ENCODE measurements around the gene RTP5. TPM values are rescaled to one million over a fixed set of nuclear protein-coding genes. Genes with fewer than 3 reads are reported as not detected.

RTP5 gene
- total RNA-seq, 1 donor from 2014 or later: not detected

DNA sequence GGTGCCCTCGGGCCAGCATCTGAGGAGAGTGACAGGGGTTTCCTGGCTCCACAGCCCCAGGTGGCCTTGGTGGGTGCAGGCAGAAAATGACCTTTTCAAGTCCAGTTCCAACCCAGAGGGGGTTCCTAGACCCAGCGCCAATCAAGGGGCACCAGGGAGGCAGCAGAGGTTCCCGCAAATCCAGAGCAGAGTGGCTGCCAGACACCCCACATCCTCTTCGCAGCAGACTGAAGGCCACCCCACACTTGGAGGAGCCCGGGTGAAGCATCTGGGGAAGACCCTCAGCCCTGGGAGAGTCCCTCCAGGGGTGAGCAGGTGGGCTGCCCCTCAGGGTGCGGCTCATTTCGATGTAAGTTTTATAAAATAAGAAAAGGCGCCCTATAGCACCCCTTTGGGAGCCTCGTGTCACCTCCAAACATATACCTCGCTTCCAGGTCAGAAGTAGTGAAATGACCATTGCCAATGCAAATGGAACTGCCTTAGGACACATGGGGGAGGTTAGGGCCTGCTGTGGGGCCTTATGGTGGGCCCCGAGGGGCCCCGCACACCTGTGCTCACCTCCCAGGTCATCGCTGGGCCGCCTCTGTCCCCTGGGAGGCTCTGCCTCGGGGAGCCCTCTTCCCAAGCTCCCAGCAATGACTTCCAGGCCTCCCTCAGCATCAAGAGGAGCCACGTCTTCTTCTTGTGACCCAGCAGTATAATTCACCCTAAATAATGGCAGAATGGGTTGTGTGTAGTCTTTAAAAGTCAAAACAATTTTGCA lies 11.0 kb downstream of the RTP5 start:
- peaks cover 9% of the 10 kb centered on the region for H3K27me3 Mint-ChIP-seq (ENCODE audit: unreplicated experiment)
- peaks cover 12% of the 10 kb centered on the region for H3K9me3 Mint-ChIP-seq (ENCODE audit: unreplicated experiment)
- peaks cover 21% of the 10 kb centered on the region for H3K4me1 Mint-ChIP-seq (ENCODE audit: low read depth, unreplicated experiment)
- peak overlapping the region; percentile 89 for H3K4me3 Mint-ChIP-seq (ENCODE audit: unreplicated experiment)
- H3K27ac Mint-ChIP-seq (ENCODE audit: unreplicated experiment): peak overlapping the region; percentile 48
- TF ChIP-seq, protein P1, sequence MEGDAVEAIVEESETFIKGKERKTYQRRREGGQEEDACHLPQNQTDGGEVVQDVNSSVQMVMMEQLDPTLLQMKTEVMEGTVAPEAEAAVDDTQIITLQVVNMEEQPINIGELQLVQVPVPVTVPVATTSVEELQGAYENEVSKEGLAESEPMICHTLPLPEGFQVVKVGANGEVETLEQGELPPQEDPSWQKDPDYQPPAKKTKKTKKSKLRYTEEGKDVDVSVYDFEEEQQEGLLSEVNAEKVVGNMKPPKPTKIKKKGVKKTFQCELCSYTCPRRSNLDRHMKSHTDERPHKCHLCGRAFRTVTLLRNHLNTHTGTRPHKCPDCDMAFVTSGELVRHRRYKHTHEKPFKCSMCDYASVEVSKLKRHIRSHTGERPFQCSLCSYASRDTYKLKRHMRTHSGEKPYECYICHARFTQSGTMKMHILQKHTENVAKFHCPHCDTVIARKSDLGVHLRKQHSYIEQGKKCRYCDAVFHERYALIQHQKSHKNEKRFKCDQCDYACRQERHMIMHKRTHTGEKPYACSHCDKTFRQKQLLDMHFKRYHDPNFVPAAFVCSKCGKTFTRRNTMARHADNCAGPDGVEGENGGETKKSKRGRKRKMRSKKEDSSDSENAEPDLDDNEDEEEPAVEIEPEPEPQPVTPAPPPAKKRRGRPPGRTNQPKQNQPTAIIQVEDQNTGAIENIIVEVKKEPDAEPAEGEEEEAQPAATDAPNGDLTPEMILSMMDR (IDR thresholded peaks at IDR 0.05; ENCODE audit: partially characterized antibody, unreplicated experiment): no peak
- H3K36me3 Mint-ChIP-seq (ENCODE audit: unreplicated experiment): no peaks in the 10 kb centered on the region
- DNase-seq: no peak

DNA sequence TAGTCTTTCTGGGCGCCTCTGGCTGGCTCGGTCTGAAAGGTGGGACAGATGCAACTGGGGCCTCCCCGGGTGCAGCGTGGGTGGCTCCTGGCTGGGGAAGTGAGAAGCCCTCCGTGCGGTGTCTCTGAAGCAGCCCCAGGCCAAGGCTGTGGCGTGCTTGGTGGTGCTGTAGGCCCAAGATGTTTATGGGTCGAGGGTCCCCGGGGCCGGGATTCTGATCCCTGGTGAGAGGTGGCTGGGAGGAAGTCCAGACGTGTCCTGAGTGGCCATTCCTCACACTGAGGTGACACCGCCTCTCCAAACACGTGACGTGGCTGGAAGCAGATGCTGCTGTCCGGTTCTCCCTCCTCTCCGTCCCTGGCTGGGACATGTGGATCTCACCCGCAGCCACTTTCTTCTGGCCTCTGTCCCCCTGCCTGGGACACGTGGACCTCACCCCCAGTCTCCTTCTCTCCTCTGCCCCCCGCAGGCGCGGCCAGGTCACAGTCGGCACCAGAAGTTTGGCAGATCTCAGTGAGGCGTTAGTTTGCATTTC lies 12.6 kb downstream of the RTP5 start:
- Mint-ChIP-seq H3K27ac (ENCODE audit: unreplicated experiment) (peak overlapping the region; percentile 57), H3K27me3 (ENCODE audit: unreplicated experiment) (peaks cover 13% of the 10 kb centered on the region), H3K4me3 (ENCODE audit: unreplicated experiment) (peak overlapping the region; percentile 67), H3K36me3 (ENCODE audit: unreplicated experiment) (no peaks in the 10 kb centered on the region), H3K4me1 (ENCODE audit: low read depth, unreplicated experiment) (peaks cover 35% of the 10 kb centered on the region), H3K9me3 (ENCODE audit: unreplicated experiment) (peaks cover 14% of the 10 kb centered on the region)
- no peak for DNase-seq
- TF ChIP-seq, protein P1 (IDR thresholded peaks at IDR 0.05; ENCODE audit: partially characterized antibody, unreplicated experiment): peak; percentile 14

DNA sequence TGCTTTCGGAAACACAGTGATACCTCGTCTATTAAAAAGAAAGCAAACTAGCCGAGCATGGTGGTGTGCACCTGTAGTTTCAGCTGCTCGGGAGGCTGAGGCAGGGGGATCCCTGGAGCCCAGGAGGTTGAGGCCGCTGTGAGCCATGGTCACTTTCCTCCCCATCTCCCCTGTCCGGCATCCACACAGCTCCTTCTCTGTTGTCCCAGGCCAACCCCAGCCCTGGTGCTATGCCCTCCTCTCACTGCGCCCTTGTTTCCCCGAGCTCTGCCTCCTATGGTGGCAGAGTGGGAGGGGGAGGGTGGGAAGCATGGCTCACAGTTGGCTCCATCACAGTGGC lies 15.4 kb downstream of the RTP5 start:
- Mint-ChIP-seq H3K4me3 (ENCODE audit: unreplicated experiment) (no peak overlapping the region), H3K36me3 (ENCODE audit: unreplicated experiment) (peaks cover 17% of the 10 kb centered on the region), H3K9me3 (ENCODE audit: unreplicated experiment) (peaks cover 16% of the 10 kb centered on the region), H3K27ac (ENCODE audit: unreplicated experiment) (peak overlapping the region; percentile 96), H3K27me3 (ENCODE audit: unreplicated experiment) (peaks cover 15% of the 10 kb centered on the region), H3K4me1 (ENCODE audit: low read depth, unreplicated experiment) (peaks cover 38% of the 10 kb centered on the region)
- TF ChIP-seq, protein P1 (IDR thresholded peaks at IDR 0.05; ENCODE audit: partially characterized antibody, unreplicated experiment): no peak
- DNase-seq: no peak

DNA sequence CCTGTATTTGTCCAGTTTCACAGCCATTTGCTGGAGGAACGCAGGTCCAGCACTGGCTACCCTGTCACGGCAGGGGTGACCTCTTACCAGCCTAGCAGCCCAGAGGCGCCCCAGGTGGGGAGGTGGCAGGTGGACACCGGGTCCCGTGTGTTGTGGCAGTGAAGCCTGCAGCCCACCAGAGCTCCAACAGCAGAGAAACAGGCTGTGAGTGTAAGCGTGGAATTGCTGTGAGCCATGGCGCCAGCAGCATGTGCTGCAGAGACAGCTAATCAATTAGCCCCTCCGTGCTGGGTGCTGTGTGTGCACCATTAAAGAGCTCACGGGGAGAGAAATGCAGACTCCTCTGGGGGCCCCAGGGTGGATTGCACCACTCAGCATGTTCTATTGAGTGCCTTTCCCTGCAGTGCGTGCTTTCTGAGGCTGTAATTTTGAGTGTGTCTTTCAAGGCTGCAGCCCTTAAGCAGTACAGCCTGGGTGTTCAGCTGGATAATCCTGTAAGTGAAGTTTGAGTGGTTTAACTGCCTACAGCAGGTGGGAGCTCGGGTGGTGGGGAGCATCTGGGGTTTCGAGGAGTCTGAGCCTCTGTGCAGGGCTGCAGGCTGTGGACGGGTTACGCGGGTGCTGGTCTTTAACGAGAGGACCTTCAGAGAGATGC lies 15.9 kb downstream of the RTP5 start:
- DNase-seq: peak; percentile 63
- peaks cover 16% of the 10 kb centered on the region for H3K9me3 Mint-ChIP-seq (ENCODE audit: unreplicated experiment)
- H3K36me3 Mint-ChIP-seq (ENCODE audit: unreplicated experiment): peaks cover 17% of the 10 kb centered on the region
- peak overlapping the region; percentile 96 for H3K27ac Mint-ChIP-seq (ENCODE audit: unreplicated experiment)
- H3K27me3 Mint-ChIP-seq (ENCODE audit: unreplicated experiment): peaks cover 15% of the 10 kb centered on the region
- peaks cover 38% of the 10 kb centered on the region for H3K4me1 Mint-ChIP-seq (ENCODE audit: low read depth, unreplicated experiment)
- TF ChIP-seq, protein P1 (IDR thresholded peaks at IDR 0.05; ENCODE audit: partially characterized antibody, unreplicated experiment): no peak
- peak overlapping the region; percentile 82 for H3K4me3 Mint-ChIP-seq (ENCODE audit: unreplicated experiment)

Measured in glutamatergic neuron (in vitro differentiated cells).